Transverse colon (tissue), 4 donors: ENCODE measurements around the gene PREX1. TPM values are rescaled to one million over a fixed set of nuclear protein-coding genes. Genes with fewer than 3 reads are reported as not detected.

Experiments used
- DNase-seq: peaks from one replicate; pipeline ENCODE4 v3.0.0-alpha.2; 2019
- H3K27ac ChIP-seq, 4 donors: fragments of 200-600 bp; sonication (generic); 2 replicates each; pipeline ENCODE4 v1.5.1; 2016 to 2018; ENCODE audit warnings: inconsistent platforms in 4 of 4
- H3K27me3 ChIP-seq: fragments of 200-600 bp; sonication (generic); 2 replicates; pipeline ENCODE4 v1.5.1; 2017; ENCODE audit warnings: inconsistent platforms
- H3K36me3 ChIP-seq, 4 donors: fragments of 200-600 bp; sonication (generic); 2 replicates each; pipeline ENCODE4 v1.5.1; 2017 to 2019; ENCODE audit warnings: inconsistent platforms in 4 of 4
- H3K4me1 ChIP-seq, 4 donors: fragments of 200-600 bp; sonication (generic); 2 replicates each; pipeline ENCODE4 v1.5.1; 2017 to 2020; ENCODE audit warnings: inconsistent platforms in 4 of 4
- H3K4me3 ChIP-seq, 4 donors: fragments of 200-600 bp; sonication (generic); 1 replicate in 1 of 4; 2 replicates in 3 of 4; pipeline versions ENCODE4 v1.5.1 to v1.6.1; 2017 to 2019; ENCODE audit warnings: inconsistent platforms in 4 of 4
- H3K9me3 ChIP-seq, 2 donors: fragments of 200-600 bp; sonication (generic); 2 replicates each; pipeline ENCODE4 v1.5.1; 2017 to 2019; ENCODE audit warnings: inconsistent platforms in 2 of 2
- EP300 ChIP-seq: sonication (generic); formaldehyde crosslinking; IDR thresholded peaks from one replicate; pipeline ENCODE4 v1.6.1; 2017; ENCODE audit warnings: antibody characterized with exemption, low read depth
- POLR2A ChIP-seq: fragments of 450-650 bp; IDR thresholded peaks from one replicate; pipeline ENCODE4 v1.6.1; 2016; ENCODE audit warnings: antibody characterized with exemption, mild to moderate bottlenecking, moderate library complexity
- POLR2AphosphoS5 ChIP-seq, 3 donors: sonication (generic); formaldehyde crosslinking; IDR thresholded peaks; one replicate each; pipeline ENCODE4 v1.6.1; 2016; ENCODE audit warnings: antibody characterized with exemption in 3 of 3
- WGBS, 2 donors: methylation state at CpG; one replicate each; pipeline ENCODE4 v1.1.5; 2018; ENCODE audit warnings: low coverage in 1 of 2; 5-methylcytosine and 5-hydroxymethylcytosine counted together
- in situ Hi-C, 4 donors: fragments of 200-750 bp; cut with MboI; loops; one replicate each; pipeline versions ENCODE4 v1.15.0 to v1.15.1; 2017; ENCODE audit warnings: low sequenced_read_pairs in 3 of 4, low pct_ligation_motif_present in 1 of 4, low pct_unique_long_range_greater_than_20kb in 1 of 4
- intact Hi-C: fragments of 100-400 bp; cut with DNase I; formaldehyde crosslinking; loops from one replicate; pipeline ENCODE4 v1.15.1; 2023; ENCODE audit warnings: low total_unique reads
- total RNA-seq, 4 donors: library from RNA; depleted of rRNA; stranded (reverse); fragments of >200 nt; gene quantifications; one replicate each; pipeline ENCODE4 v1.1.0, GENCODE V29; 2016
- TF ChIP-seq, protein P1 (sequence below), 5 experiments: fragments of 200-600 bp in 3 of 5; fragments of 450-650 bp in 2 of 5; sonication (generic) in 3 of 5; IDR thresholded peaks; 1 replicate in 2 of 5; 2 replicates in 3 of 5; pipeline ENCODE4 v1.5.1; 2016 to 2017; ENCODE audit warnings: antibody characterized with exemption in 5 of 5, inconsistent platforms in 3 of 5, mild to moderate bottlenecking in 2 of 5, moderate library complexity in 1 of 5

Gene PREX1
- total RNA-seq, 4 donors from 2014 or later: 10.9 to 29.9 (median 16.6) TPM

- Histone ChIP-seq H3K4me1 (peaks cover 13 to 23% (median 18%) of the 10 kb centered on the region in 4 donors), H3K27ac (no peak overlapping the region), H3K4me3 (no peak overlapping the region), H3K27me3 (no peaks in the 10 kb centered on the region), H3K9me3 (no peaks in the 10 kb centered on the region), H3K36me3 (no peaks in the 10 kb centered on the region)
- in situ Hi-C loops (no loop called here), intact Hi-C loops (no loop called here)
- WGBS, 2 donors: 84 to 92% methylated on average over 2 to 5 of the region's 5 CpGs
- TF ChIP-seq EP300 (no peak), POLR2A (no peak), POLR2AphosphoS5 (IDR thresholded peaks at IDR 0.05) (no peak)
- TF ChIP-seq, protein P1, sequence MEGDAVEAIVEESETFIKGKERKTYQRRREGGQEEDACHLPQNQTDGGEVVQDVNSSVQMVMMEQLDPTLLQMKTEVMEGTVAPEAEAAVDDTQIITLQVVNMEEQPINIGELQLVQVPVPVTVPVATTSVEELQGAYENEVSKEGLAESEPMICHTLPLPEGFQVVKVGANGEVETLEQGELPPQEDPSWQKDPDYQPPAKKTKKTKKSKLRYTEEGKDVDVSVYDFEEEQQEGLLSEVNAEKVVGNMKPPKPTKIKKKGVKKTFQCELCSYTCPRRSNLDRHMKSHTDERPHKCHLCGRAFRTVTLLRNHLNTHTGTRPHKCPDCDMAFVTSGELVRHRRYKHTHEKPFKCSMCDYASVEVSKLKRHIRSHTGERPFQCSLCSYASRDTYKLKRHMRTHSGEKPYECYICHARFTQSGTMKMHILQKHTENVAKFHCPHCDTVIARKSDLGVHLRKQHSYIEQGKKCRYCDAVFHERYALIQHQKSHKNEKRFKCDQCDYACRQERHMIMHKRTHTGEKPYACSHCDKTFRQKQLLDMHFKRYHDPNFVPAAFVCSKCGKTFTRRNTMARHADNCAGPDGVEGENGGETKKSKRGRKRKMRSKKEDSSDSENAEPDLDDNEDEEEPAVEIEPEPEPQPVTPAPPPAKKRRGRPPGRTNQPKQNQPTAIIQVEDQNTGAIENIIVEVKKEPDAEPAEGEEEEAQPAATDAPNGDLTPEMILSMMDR (IDR thresholded peaks at IDR 0.05): no peak
- DNase-seq: no peak
These were observed 149.4 kb downstream of the PREX1 start for GRCh38 chr20:48678421-48678820.

GRCh38 chr20:48676795-48677460 lies 150.9 kb downstream of the PREX1 start:
- H3K4me1 ChIP-seq: peaks cover 0 to 8% (median 4%) of the 10 kb centered on the region in 4 donors
- no peak overlapping the region for H3K4me3 ChIP-seq
- H3K27me3 ChIP-seq: no peaks in the 10 kb centered on the region
- in situ Hi-C loops: no loop called here
- H3K36me3 ChIP-seq: no peaks in the 10 kb centered on the region
- 81 to 94% methylated on average over 4 to 12 of the region's 12 CpGs for WGBS, 2 donors
- no peak for DNase-seq
- no peak overlapping the region for H3K27ac ChIP-seq
- TF ChIP-seq POLR2AphosphoS5 (IDR thresholded peaks at IDR 0.05) (no peak), POLR2A (no peak), EP300 (no peak)
- TF ChIP-seq, protein P1 (IDR thresholded peaks at IDR 0.05): no peak
- intact Hi-C loops: no loop called here
- no peaks in the 10 kb centered on the region for H3K9me3 ChIP-seq

- Histone ChIP-seq H3K27ac (no peak overlapping the region), H3K27me3 (no peaks in the 10 kb centered on the region), H3K9me3 (no peaks in the 10 kb centered on the region), H3K4me3 (no peak overlapping the region), H3K36me3 (no peaks in the 10 kb centered on the region), H3K4me1 (peaks cover 0 to 7% (median 3%) of the 10 kb centered on the region in 4 donors)
- DNase-seq: no peak
- in situ Hi-C loops: no loop called here
- intact Hi-C loops: no loop called here
- TF ChIP-seq POLR2AphosphoS5 (IDR thresholded peaks at IDR 0.05): no peak
- TF ChIP-seq, protein P1 (IDR thresholded peaks at IDR 0.05): no peak
- TF ChIP-seq POLR2A: no peak
- TF ChIP-seq EP300: no peak
- 98% methylated on average over 6 of the region's 9 CpGs; no CpG with 5 or more reads in 1 of the 2 donors for WGBS, 2 donors
These were observed 151.7 kb downstream of the PREX1 start for GRCh38 chr20:48676125-48676524.

- 92 to 100% methylated on average over 2 to 3 of the region's 3 CpGs for WGBS, 2 donors
- Histone ChIP-seq H3K27me3 (no peaks in the 10 kb centered on the region), H3K4me3 (no peak overlapping the region), H3K9me3 (no peaks in the 10 kb centered on the region), H3K27ac (no peak overlapping the region), H3K36me3 (no peaks in the 10 kb centered on the region), H3K4me1 (peaks cover 0 to 3% (median 0%) of the 10 kb centered on the region in 4 donors)
- TF ChIP-seq POLR2AphosphoS5 (IDR thresholded peaks at IDR 0.05) (no peak), EP300 (no peak), POLR2A (no peak)
- TF ChIP-seq, protein P1 (IDR thresholded peaks at IDR 0.05): no peak
- intact Hi-C loops (no loop called here), in situ Hi-C loops (no loop called here)
- no peak for DNase-seq
These were observed 153.3 kb downstream of the PREX1 start for GRCh38 chr20:48674461-48674860.
